Naive thymus-derived CD8-positive, alpha-beta T cell (primary cell): ENCODE measurements around the gene MFSD12. TPM values are rescaled to one million over a fixed set of nuclear protein-coding genes. Genes with fewer than 3 reads are reported as not detected.
"Not testable (repeated sequence)": the region's sequence is repeated elsewhere in the genome, so short reads cannot be mapped to it uniquely, and the experiment has no call there.

Source experiments
- ATAC-seq, 2 donors: fragments of 150-1000 bp; cut with Tn5 transposase in 1 of 2; sonication (Bioruptor Pico), chemical (Tn5 transposase) in 1 of 2; 1 replicate in 1 of 2; 2 replicates in 1 of 2; pipeline ENCODE4 v1.10.0; 2021; ENCODE audit warnings: mild to moderate bottlenecking in 2 of 2, moderate library complexity in 2 of 2
- POLR2A ChIA-PET: fragments of 350-600 bp; sonication (Branson Sonifier 250); formaldehyde crosslinking; loops from one replicate; lab custom pipeline; 2021; ENCODE audit warnings: antibody characterized with exemption; lab: Charles Lee
- DNase-seq, 10 donors: peaks; one replicate each; pipeline versions ENCODE4 v3.0.0 to v3.0.0-alpha.2; 2020 to 2022
- H3K27ac Mint-ChIP-seq, 10 donors: one replicate each; pipeline ENCODE4 v1.8.0; 2020 to 2022; ENCODE audit warnings: mild to moderate bottlenecking in 10 of 10, mixed read lengths in 10 of 10, moderate library complexity in 4 of 10, inconsistent platforms in 1 of 10
- H3K27me3 Mint-ChIP-seq, 5 donors: one replicate each; pipeline ENCODE4 v1.8.0; 2021 to 2022; ENCODE audit warnings: mixed read lengths in 5 of 5
- H3K36me3 Mint-ChIP-seq, 3 donors: one replicate each; pipeline ENCODE4 v1.8.0; 2020 to 2022; ENCODE audit warnings: mixed read lengths in 3 of 3, mild to moderate bottlenecking in 2 of 3, inconsistent platforms in 1 of 3
- H3K4me1 Mint-ChIP-seq, 4 donors: one replicate each; pipeline ENCODE4 v1.8.0; 2021 to 2022; ENCODE audit warnings: mixed read lengths in 4 of 4
- H3K4me3 Mint-ChIP-seq, 10 donors: one replicate each; pipeline ENCODE4 v1.8.0; 2020 to 2022; ENCODE audit warnings: mild to moderate bottlenecking in 10 of 10, mixed read lengths in 10 of 10, moderate library complexity in 6 of 10, inconsistent platforms in 1 of 10
- H3K9me3 Mint-ChIP-seq, 9 donors: one replicate each; pipeline ENCODE4 v1.8.0; 2020 to 2022; ENCODE audit warnings: mixed read lengths in 9 of 9, mild to moderate bottlenecking in 3 of 9, inconsistent platforms in 1 of 9, moderate library complexity in 1 of 9
- polyA plus RNA-seq, 3 donors: library from polyadenylated mRNA; unstranded; fragments of 300-500 nt; fragmentation: Illumina TruSeq; gene quantifications; one replicate each; pipeline ENCODE4 v1.2.3, GENCODE V29; 2021
- total RNA-seq, 8 experiments: library from RNA in 2 of 8; stranded (reverse) in 2 of 8; gene quantifications; one replicate each; pipeline ENCODE4 v1.2.3 and lab custom pipeline; 2021 to 2026

MFSD12 gene
- total and polyA plus RNA-seq, 5 experiments from 2014 or later, result 33.1 to 146 (median 59.6) TPM

DNA sequence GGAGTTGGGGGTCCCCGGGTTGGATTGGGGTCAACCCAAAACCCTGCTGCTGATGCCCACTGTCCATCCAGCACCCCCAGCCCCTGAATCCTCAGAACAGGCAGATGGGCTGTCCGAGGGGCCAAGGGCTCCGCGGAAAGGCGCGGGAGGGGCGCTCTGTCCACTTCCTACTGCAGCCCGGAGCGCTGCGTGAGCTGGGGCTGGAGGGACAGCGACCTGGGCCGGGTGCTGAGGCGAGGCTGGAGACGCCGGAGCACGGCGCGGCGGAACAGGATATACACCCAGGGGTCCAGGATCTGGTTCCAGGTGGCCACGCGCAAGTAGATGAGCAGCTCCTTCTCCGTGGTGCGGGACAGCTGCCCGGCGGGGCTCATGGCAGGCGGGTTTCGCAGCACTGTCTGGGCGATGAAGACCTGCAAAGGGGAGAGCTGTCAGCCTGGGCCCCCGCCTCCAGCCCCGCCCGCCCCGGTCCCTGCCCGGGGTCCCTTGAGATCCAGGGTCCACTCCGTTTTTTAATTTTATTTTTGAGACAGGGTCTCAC lies 38.2 kb upstream of the MFSD12 start:
- Mint-ChIP-seq H3K9me3 (no peaks in the 10 kb centered on the region), H3K4me1 (peaks cover 0 to 5% (median under 1%) of the 10 kb centered on the region in 4 donors), H3K4me3 (no peak overlapping the region), H3K27ac (peak overlapping the region in 1 of 10 donors; percentile 31), H3K36me3 (peaks cover 0 to 23% (median 2%) of the 10 kb centered on the region in 3 donors), H3K27me3 (no peaks in the 10 kb centered on the region)
- ATAC-seq (no peak), DNase-seq (no peak)
- POLR2A ChIA-PET, result interaction anchor here (0.5 to 2.1 kb wide), 6 partner anchors 9 to 1565 kb away, joined by 3 to 12 read pairs (median 4); no protein-coding TSS in a partner anchor

DNA sequence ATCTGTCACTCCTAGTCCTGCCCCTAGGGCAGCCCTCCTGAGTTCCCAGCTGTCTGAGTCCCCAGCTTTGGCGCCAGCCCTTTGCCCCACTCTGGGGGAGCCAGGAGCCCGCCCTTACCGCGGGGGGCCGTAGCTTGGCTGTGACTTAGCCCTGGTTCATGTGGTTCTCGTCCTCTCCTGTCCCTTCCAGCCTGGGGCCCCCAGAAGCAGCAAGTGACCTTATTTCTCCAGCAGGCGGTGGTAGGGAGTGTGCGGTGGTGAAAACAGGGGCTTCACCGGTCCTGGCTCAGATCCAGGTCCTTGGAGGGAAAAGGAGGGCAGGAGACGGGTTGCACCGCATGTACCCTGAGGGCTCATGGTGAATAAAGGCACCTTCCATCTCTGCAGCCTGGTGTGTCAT lies 35.8 kb upstream of the MFSD12 start:
- Mint-ChIP-seq H3K36me3 (peaks cover 0 to 16% (median 0%) of the 10 kb centered on the region in 3 donors), H3K4me3 (no peak overlapping the region), H3K9me3 (no peaks in the 10 kb centered on the region), H3K27me3 (no peaks in the 10 kb centered on the region), H3K27ac (peak overlapping the region in 2 of 10 donors; percentile 40 to 57), H3K4me1 (peaks cover 0 to 5% (median 2%) of the 10 kb centered on the region in 4 donors)
- ATAC-seq (no peak), DNase-seq (no peak)
- POLR2A ChIA-PET, result interaction anchor here (1.0 to 2.7 kb wide), 2 partner anchors 12 to 412 kb away, joined by 3 to 13 read pairs; no protein-coding TSS in a partner anchor

DNA sequence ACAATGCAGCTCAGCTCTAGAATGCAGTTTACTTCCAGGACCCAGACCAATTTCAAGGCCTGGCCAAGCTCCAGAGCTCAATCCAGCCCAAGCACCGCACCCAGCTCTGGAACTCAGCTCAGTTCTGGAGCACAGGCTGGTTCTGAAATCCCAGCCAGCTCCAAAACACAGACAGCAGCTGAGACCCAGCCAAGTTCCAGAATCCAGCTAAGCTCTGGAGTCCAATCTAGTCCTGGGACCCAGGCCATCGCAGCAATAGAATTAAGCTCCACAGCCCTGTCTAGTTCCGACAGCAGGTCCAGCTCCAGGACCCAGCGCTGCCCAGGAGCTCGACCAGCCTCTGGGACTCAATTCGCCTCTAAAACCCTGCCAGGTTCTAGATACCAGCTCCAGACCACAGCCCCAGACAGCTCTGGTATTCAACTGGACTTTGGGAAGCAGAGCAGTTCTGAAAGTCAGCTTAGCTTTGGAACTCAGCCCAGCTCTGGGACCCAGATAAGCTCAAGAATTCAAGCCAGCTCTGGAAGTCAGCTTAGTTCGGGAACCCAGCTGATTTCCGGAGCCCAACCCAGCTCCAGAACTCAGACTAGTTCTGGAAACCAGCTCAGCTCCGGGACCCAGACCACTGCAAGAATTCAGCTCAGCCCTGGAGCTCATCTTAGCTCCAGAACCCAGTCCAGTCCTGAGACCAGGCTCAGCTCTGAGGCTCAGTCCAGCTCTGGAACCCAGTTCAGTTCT lies 34.7 kb upstream of the MFSD12 start:
- H3K9me3 Mint-ChIP-seq, result no peaks in the 10 kb centered on the region
- H3K4me1 Mint-ChIP-seq, result peaks cover 0 to 5% (median 2%) of the 10 kb centered on the region in 4 donors
- no peaks in the 10 kb centered on the region for H3K27me3 Mint-ChIP-seq
- ATAC-seq (no peak), DNase-seq (no peak)
- peak overlapping the region in 2 of 10 donors; percentile 31 to 41 for H3K27ac Mint-ChIP-seq
- H3K36me3 Mint-ChIP-seq, result peaks cover 0 to 10% (median 0%) of the 10 kb centered on the region in 3 donors
- POLR2A ChIA-PET, result interaction anchor here (1.0 to 2.7 kb wide), 2 partner anchors 13 to 411 kb away, joined by 3 to 13 read pairs; no protein-coding TSS in a partner anchor
- H3K4me3 Mint-ChIP-seq, result no peak overlapping the region

DNA sequence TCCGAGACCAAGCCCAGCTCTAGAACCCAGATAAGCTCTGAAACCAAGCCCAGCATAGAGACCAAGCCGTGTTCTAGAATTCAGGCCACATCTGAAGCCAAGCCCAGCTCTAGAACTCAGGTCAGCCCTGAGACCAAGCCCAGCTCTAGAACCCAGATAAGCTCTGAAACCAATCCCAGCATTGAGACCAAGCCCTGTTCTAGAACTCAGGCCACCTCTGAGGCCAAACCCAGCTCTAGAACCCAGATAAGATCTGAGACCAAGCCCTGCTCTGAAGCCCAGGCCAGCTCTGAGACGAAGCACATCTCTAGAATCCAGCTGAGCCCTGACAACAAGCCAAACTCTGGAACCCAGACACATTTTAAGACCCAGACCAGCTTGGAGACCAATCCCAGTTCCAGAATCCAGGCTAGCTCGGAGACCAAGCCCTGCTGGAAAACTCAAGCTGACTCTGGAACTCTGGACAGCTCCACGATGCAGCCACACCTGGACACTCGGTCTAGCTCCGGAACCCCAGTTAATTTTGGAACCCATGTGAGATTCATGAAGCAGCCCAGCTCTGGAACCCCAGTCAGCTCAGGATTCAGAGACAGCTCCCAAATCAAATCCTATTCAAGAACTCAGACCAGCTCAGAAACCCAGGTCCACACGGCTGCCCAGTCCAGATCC lies 33.7 kb upstream of the MFSD12 start:
- Mint-ChIP-seq H3K9me3 (no peaks in the 10 kb centered on the region), H3K4me3 (no peak overlapping the region), H3K27me3 (no peaks in the 10 kb centered on the region), H3K36me3 (peaks cover 0 to 9% (median 0%) of the 10 kb centered on the region in 3 donors), H3K27ac (peak overlapping the region in 4 of 10 donors; percentile 35 to 65 (median 62)), H3K4me1 (peaks cover 0 to 5% (median 2%) of the 10 kb centered on the region in 4 donors)
- ATAC-seq (no peak), DNase-seq (no peak)
- POLR2A ChIA-PET, result interaction anchor here (0.6 to 2.7 kb wide), 3 partner anchors 11 to 17 kb away, joined by 3 to 13 read pairs (median 8); no protein-coding TSS in a partner anchor

DNA sequence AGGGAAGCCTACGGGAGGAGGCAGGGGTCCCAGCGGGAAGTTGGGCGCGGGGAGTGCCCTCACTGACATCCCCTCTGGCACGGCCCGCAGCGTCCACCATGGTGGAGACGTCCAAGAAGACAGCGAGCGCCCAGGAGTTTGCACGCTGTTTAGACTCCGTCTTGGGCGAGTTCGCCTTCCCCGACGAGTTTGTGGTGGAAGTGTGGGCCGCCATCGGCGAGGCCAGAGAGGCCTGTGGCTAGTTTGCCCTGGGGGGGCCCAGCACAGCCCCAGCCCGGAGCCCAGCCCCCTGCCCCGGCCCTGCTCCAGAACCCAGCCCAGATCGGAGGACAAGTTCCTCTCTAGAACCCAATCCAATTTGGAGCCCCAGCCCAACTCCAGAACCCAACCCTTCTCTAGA lies 32.6 kb upstream of the MFSD12 start:
- POLR2A ChIA-PET, result interaction anchor here (1.8 kb wide), 1 partner anchor 18 kb away, joined by 8 read pairs; no protein-coding TSS in a partner anchor
- Mint-ChIP-seq H3K27ac (peak overlapping the region in 1 of 10 donors; percentile 41), H3K9me3 (no peaks in the 10 kb centered on the region), H3K27me3 (no peaks in the 10 kb centered on the region), H3K36me3 (peaks cover 0 to 6% (median 0%) of the 10 kb centered on the region in 3 donors), H3K4me3 (no peak overlapping the region), H3K4me1 (peaks cover 0 to 5% (median 2%) of the 10 kb centered on the region in 4 donors)
- ATAC-seq (no peak), DNase-seq (no peak)

DNA sequence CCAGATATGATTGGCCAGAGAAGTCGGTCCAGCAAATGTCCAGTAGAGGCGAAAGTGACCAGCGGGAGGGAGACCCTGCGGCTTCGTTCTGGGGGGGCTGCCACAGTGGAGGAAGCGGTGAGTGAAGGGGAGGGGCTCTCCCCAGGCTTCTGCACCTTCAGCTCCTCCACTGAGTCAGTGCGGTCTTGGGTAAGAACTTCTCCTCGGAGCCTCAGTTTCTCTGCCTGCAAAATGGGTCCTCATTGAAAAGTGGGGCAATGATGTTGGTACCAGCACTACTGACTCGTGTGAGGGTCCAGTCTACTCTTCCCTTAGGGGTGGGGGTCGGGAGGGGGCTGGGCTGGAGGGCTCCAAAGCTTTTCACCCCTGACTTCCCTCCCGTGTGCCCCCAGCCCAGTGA lies 32.1 kb upstream of the MFSD12 start:
- ATAC-seq, result no peak
- H3K9me3 Mint-ChIP-seq, result no peaks in the 10 kb centered on the region
- POLR2A ChIA-PET, result interaction anchor here (1.8 kb wide), 1 partner anchor 19 kb away, joined by 8 read pairs; no protein-coding TSS in a partner anchor
- no peak overlapping the region for H3K4me3 Mint-ChIP-seq
- DNase-seq, result no peak
- peak overlapping the region in 5 of 10 donors; percentile 27 to 67 (median 46) for H3K27ac Mint-ChIP-seq
- H3K36me3 Mint-ChIP-seq, result peaks cover 0 to 3% (median 0%) of the 10 kb centered on the region in 3 donors
- H3K4me1 Mint-ChIP-seq, result peaks cover 0 to 5% (median 2%) of the 10 kb centered on the region in 4 donors
- H3K27me3 Mint-ChIP-seq, result no peaks in the 10 kb centered on the region

DNA sequence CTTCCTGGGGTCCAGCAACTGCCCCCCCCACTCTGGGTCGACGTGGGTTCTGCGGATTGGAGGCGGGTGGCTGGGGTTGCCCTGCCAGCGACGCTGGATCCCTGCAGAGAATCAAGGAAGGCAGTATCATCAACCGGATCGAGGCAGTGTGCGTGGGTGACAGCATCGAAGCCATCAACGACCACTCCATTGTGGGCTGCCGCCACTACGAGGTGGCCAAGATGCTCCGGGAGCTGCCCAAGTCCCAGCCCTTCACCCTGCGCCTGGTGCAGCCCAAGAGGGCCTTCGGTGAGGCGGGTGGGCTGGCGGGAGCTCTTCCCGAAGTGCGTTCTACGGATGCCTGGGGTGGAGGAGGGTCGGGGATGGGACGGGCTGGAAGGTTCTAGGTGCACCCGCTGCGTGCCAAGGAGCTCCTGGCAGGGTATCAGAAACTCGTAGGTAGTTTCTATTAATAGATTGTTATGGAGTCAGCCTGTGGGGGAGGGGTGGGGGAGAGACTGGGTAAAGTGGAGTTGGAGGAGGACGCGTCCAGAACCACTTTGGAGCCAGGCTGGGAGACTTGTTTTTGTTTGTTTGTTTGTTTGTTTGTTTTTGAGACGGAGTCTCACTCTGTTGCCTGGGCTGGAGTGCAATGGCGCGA lies 29.4 kb upstream of the MFSD12 start:
- Mint-ChIP-seq H3K27me3 (no peaks in the 10 kb centered on the region), H3K4me1 (peaks cover 0 to 3% (median 0%) of the 10 kb centered on the region in 4 donors), H3K9me3 (no peaks in the 10 kb centered on the region), H3K4me3 (peak overlapping the region in 3 of 10 donors; percentile 26 to 65 (median 29)), H3K36me3 (no peaks in the 10 kb centered on the region), H3K27ac (peak overlapping the region in 1 of 10 donors; percentile 50)
- ATAC-seq (no peak), DNase-seq (no peak)
- POLR2A ChIA-PET, result interaction anchor here (1.0 to 3.5 kb wide), 6 partner anchors 14 to 316 kb away, joined by 3 to 39 read pairs (median 9); partner anchors contain the start of gene MFSD12

DNA sequence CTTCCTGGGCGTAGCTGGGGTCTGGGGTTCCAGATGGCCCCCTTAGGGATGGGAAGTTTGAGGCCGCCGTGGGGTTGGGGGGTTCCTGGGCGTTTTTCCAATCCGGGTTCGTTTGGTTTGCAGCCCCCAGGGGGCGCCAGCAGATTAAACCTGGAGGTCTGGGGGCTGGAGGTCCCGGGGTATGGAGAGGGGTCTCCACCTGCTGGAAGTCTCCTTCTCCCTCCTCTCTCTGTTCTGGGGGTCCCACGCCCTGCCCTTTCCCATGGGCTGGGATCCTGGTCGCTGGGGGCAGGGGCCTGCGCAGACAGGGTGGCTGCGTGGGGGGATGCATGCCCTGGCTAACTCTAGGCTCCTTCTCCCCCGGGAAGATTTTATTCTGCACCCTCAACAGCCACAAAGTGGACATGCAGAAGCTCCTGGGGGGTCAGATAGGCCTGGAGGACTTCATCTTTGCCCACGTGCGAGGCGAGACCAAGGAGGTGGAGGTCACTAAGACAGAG lies 28.8 kb upstream of the MFSD12 start:
- DNase-seq (peak; percentile 26 to 79 (median 56)), ATAC-seq (peak; percentile 60 to 72)
- H3K9me3 Mint-ChIP-seq, result no peaks in the 10 kb centered on the region
- H3K27me3 Mint-ChIP-seq, result no peaks in the 10 kb centered on the region
- POLR2A ChIA-PET, result interaction anchor here (0.8 to 3.5 kb wide), 13 partner anchors 12 to 315 kb away, joined by 3 to 39 read pairs (median 4); partner anchors contain the start of genes HMG20B and MFSD12
- peaks cover 0 to 3% (median 0%) of the 10 kb centered on the region in 4 donors for H3K4me1 Mint-ChIP-seq
- H3K36me3 Mint-ChIP-seq, result no peaks in the 10 kb centered on the region
- peak overlapping the region in 2 of 10 donors; percentile 19 to 43 for H3K27ac Mint-ChIP-seq
- H3K4me3 Mint-ChIP-seq, result peak overlapping the region; percentile 56 to 79 (median 66)

DNA sequence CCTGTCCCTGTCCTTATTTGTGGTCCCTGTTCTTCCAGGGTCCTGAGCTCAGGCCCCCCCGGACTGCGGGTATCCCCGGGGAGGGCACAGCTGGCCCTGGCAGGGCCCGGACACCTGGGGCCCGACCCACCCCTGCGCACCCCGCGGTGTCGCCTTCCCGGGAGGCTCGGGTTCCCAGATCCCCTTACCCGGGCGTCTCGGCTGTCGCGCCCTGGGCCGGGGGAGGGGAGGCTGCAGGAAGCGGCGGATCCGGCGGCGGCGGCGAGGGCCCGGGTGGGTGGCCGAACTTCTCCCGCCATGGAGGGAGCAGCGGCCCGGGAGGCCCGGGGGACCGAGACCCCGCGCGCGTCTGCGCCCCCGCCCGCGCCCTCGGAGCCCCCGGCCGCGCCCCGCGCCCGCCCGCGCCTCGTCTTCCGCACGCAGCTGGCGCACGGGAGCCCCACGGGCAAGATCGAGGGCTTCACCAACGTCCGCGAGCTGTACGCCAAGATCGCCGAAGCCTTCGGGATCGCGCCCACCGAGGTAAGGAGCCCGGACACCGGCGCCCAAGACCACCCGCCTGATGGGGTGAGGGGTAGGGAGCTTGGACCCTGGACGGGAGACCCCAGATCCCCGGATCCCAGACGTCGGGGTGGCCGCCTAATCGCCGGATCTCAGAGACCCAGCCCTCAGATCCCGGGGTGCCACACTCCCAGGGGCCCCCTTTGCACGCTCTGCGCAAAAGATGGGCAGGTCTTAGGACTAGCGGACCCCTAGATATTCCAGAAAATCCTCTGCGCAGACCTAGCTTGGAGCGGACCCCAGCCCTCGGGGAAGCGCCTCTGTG lies 28.1 kb upstream of the MFSD12 start, which contains the start of gene GIPC3:
GIPC3 (plus strand) TSS at position 178 of the 826 bp plus-strand sequence; CDS start at position 298, 120 bp downstream.
- no peaks in the 10 kb centered on the region for H3K27me3 Mint-ChIP-seq
- H3K4me1 Mint-ChIP-seq, result peaks cover 0 to 3% (median 0%) of the 10 kb centered on the region in 4 donors
- peaks cover 0 to 1% (median 0%) of the 10 kb centered on the region in 9 donors for H3K9me3 Mint-ChIP-seq
- H3K27ac Mint-ChIP-seq, result peak within 1 kb of the TSS in 3 of 10 donors; percentile 15 to 48 (median 43)
- POLR2A ChIA-PET, result interaction anchor here (0.6 to 3.5 kb wide), 14 partner anchors 9 to 304 kb away, joined by 3 to 39 read pairs (median 5); partner anchors contain the start of genes HMG20B and MFSD12
- peak within 1 kb of the TSS; percentile 56 to 79 (median 66) for H3K4me3 Mint-ChIP-seq
- DNase-seq, result peak in 2 of 10 donors; percentile 19 to 32
- H3K36me3 Mint-ChIP-seq, result no peaks in the 10 kb centered on the region
- peak; percentile 40 to 70 for ATAC-seq

DNA sequence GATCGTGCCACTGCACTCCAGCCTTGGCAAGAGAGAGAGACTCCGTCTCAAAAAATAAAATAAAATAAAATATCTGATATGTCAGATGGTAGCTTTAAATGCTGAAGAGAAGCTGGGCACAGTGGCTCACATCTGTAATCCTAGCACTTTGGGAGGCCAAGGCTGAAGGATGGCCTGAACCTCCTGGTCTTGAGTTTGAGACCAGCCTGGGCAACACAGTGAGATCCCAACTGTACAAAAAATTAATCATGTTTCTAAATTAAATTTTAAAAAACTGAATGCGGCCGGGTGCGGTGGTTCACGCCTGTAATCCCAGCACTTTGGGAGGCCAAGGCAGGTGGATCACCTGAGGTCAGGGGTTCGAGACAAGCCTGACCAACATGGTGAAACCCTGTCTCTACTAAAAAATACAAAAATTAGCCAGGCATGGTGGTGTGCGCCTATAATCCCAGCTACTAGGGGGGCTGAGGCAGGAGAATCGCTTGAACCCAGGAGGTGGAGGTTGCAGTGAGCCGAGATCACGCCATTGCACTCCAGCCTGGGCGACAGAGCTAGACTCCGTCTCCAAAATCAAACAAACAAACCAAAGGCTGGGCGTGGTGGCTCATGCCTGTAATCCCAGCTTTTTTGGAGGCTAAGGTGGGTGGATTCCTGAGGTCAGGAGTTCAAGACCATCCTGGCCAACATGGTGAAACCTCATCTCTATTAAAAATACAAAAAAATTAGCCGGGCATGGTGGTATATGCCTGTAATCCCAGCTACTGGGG lies 26.8 kb upstream of the MFSD12 start:
- not testable (repeated sequence) for H3K36me3 Mint-ChIP-seq, H3K27me3 Mint-ChIP-seq, H3K9me3 Mint-ChIP-seq, H3K4me1 Mint-ChIP-seq, H3K4me3 Mint-ChIP-seq, DNase-seq, ATAC-seq
- peak overlapping the region in 2 of 10 donors; percentile 15 to 48 for H3K27ac Mint-ChIP-seq
- POLR2A ChIA-PET, result interaction anchor here (1.0 to 3.5 kb wide), 7 partner anchors 20 to 41 kb away, joined by 5 to 39 read pairs (median 7); partner anchors contain the start of gene MFSD12
